ENCODE measurements around the gene INPP5K. TPM values are rescaled to one million over a fixed set of nuclear protein-coding genes. Genes with fewer than 3 reads are reported as not detected.
A peak's percentile ranks its signal among the peaks of the same experiment; 100 is the strongest.

The INPP5K gene
- total RNA-seq, 1 experiment from 2014 or later = 29.4 TPM

GRCh38 chr17:1551741-1552140 is 35.3 kb upstream of the INPP5K start:
- Mint-ChIP-seq H3K27ac (peak overlapping the region in 1 of 3 experiments; percentile 29; a peak in 1 of 7 replicates), H3K27me3 (ENCODE audit: low read depth) (no peaks in the 10 kb centered on the region)

More at GRCh38 chr17:1551741-1552140, 35.3 kb upstream of the INPP5K start:
- Histone ChIP-seq H2BK15ac (ENCODE audit: low read depth, low read length) (no peak overlapping the region), H2AK5ac (ENCODE audit: insufficient read length, low read length) (no peak overlapping the region), H3T11ph (ENCODE audit: low read length) (no peak overlapping the region), H3K23me2 (ENCODE audit: insufficient read length, low read depth, low read length, poor library complexity, severe bottlenecking) (no peaks in the 10 kb centered on the region), H3K23ac (ENCODE audit: insufficient read length, low read depth, low read length) (no peak overlapping the region), H3K9ac (ENCODE audit: extremely low read depth, insufficient read length, low read length) (no peak overlapping the region), H3K4me1 (ENCODE audit: insufficient read depth, low read length) (no peaks in the 10 kb centered on the region), H3K4ac (ENCODE audit: low read depth, low read length) (no peak overlapping the region), H3K9me3 (ENCODE audit: control insufficient read depth, low read depth, low read length) (no peaks in the 10 kb centered on the region), H4K20me1 (ENCODE audit: control insufficient read depth, insufficient read depth, insufficient read length) (no peaks in the 10 kb centered on the region), H2BK120ac (ENCODE audit: low read depth, low read length, poor library complexity, severe bottlenecking) (no peak overlapping the region), H3K79me1 (ENCODE audit: insufficient read depth, low read depth, low read length, poor library complexity, severe bottlenecking) (peaks cover 8% of the 10 kb centered on the region), H4K8ac (replicated peaks; ENCODE audit: insufficient read length, low read depth, low read length) (no peak overlapping the region), H3K56ac (ENCODE audit: insufficient read length, low read depth, low read length) (no peak overlapping the region), H2BK12ac (ENCODE audit: insufficient read length, low read depth, low read length) (no peak overlapping the region), H2BK5ac (ENCODE audit: insufficient read length, low read length) (no peak overlapping the region), H2AFZ (ENCODE audit: low read length) (no peak overlapping the region), H3K79me2 (ENCODE audit: insufficient read depth, low read length) (no peaks in the 10 kb centered on the region; the same call in 1 of the 2 replicates), H3K27ac (ENCODE audit: insufficient read length, low read depth, low read length) (no peak overlapping the region), H3K4me2 (ENCODE audit: insufficient read depth, insufficient read length, low read length) (no peak overlapping the region), H4K5ac (ENCODE audit: insufficient read length, low read depth, low read length) (no peak overlapping the region), H3K27me3 (ENCODE audit: insufficient read depth, low read length) (no peaks in the 10 kb centered on the region), H3K14ac (ENCODE audit: insufficient read depth, low read length) (no peak overlapping the region), H3K18ac (ENCODE audit: insufficient read length, low read depth, low read length) (no peak overlapping the region), H2BK20ac (ENCODE audit: low read depth, low read length, poor library complexity, severe bottlenecking) (no peak overlapping the region), H4K91ac (ENCODE audit: insufficient read length, low read depth, low read length) (no peak overlapping the region)
- Mint-ChIP-seq H3K4me3 (no peak overlapping the region), H3K36me3 (ENCODE audit: insufficient read depth in 1 of 3, low read depth in 3 of 3) (peaks cover 32 to 68% (median 47%) of the 10 kb centered on the region in 3 experiments; a peak in 6 of 7 replicates), H3K4me1 (peaks cover 0 to 13% of the 10 kb centered on the region in 2 experiments; a peak in 3 of 4 replicates), H3K9me3 (no peaks in the 10 kb centered on the region)
- TF ChIP-seq, protein P1, sequence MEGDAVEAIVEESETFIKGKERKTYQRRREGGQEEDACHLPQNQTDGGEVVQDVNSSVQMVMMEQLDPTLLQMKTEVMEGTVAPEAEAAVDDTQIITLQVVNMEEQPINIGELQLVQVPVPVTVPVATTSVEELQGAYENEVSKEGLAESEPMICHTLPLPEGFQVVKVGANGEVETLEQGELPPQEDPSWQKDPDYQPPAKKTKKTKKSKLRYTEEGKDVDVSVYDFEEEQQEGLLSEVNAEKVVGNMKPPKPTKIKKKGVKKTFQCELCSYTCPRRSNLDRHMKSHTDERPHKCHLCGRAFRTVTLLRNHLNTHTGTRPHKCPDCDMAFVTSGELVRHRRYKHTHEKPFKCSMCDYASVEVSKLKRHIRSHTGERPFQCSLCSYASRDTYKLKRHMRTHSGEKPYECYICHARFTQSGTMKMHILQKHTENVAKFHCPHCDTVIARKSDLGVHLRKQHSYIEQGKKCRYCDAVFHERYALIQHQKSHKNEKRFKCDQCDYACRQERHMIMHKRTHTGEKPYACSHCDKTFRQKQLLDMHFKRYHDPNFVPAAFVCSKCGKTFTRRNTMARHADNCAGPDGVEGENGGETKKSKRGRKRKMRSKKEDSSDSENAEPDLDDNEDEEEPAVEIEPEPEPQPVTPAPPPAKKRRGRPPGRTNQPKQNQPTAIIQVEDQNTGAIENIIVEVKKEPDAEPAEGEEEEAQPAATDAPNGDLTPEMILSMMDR (conservative IDR thresholded peaks at IDR 0.05) = no peak
- DNase-seq = no peak
- no CpG with 5 or more reads among the region's 12 CpGs for WGBS (ENCODE audit: extremely low coverage, insufficient read length, low lambda C conversion rate)

Measured in H9 (cell line).